H9 (cell line): ENCODE measurements around the gene VARS1. TPM values are rescaled to one million over a fixed set of nuclear protein-coding genes. Genes with fewer than 3 reads are reported as not detected.

Source experiments
- DNase-seq: peaks from one replicate; pipeline ENCODE4 v3.0.0-alpha.2; 2017
- H2AFZ ChIP-seq: one replicate; pipeline ENCODE4 v1.6.1; 2013; ENCODE audit warnings: mild to moderate bottlenecking, low read length, control low read depth, moderate library complexity
- H2AK5ac ChIP-seq: 2 replicates; pipeline ENCODE4 v1.6.1; 2013; ENCODE audit warnings: low read length, control low read depth, mixed read lengths; ENCODE audit not compliant: insufficient read length
- H2BK120ac ChIP-seq: one replicate; pipeline ENCODE4 v1.6.1; 2013; ENCODE audit warnings: low read depth, mild to moderate bottlenecking, low read length, control low read depth, inconsistent platforms; ENCODE audit not compliant: poor library complexity, severe bottlenecking
- H2BK12ac ChIP-seq: 2 replicates; pipeline ENCODE4 v1.6.1; 2013; ENCODE audit warnings: low read length, control low read depth, mixed read lengths, low read depth; ENCODE audit not compliant: insufficient read length
- H2BK15ac ChIP-seq: 2 replicates; pipeline ENCODE4 v1.6.1; 2013; ENCODE audit warnings: low read depth, low read length, control low read depth
- H2BK20ac ChIP-seq: one replicate; pipeline ENCODE4 v1.6.1; 2013; ENCODE audit warnings: low read depth, mild to moderate bottlenecking, low read length, control low read depth, inconsistent platforms; ENCODE audit not compliant: poor library complexity, severe bottlenecking
- H2BK5ac ChIP-seq: 2 replicates; pipeline ENCODE4 v1.6.1; 2013; ENCODE audit warnings: low read length, control low read depth, mixed read lengths; ENCODE audit not compliant: insufficient read length
- H3K14ac ChIP-seq: 2 replicates; pipeline ENCODE4 v1.6.1; 2013; ENCODE audit warnings: low read length, control low read depth; ENCODE audit not compliant: insufficient read depth
- H3K18ac ChIP-seq: 2 replicates; pipeline ENCODE4 v1.6.1; 2013; ENCODE audit warnings: low read depth, mild to moderate bottlenecking, mixed read lengths, low read length, control low read depth; ENCODE audit not compliant: insufficient read length
- H3K23ac ChIP-seq: 2 replicates; pipeline ENCODE4 v1.6.1; 2013; ENCODE audit warnings: low read length, control low read depth, mixed read lengths, low read depth; ENCODE audit not compliant: insufficient read length
- H3K23me2 ChIP-seq: 2 replicates; pipeline ENCODE4 v1.6.1; 2013; ENCODE audit warnings: low read depth, mild to moderate bottlenecking, mixed read lengths, low read length, control low read depth; ENCODE audit not compliant: insufficient read length, poor library complexity, severe bottlenecking
- H3K27ac ChIP-seq: 2 replicates; pipeline ENCODE4 v1.5.1; 2013; ENCODE audit warnings: low read length, control low read depth, mixed read lengths, low read depth; ENCODE audit not compliant: insufficient read length
- H3K27me3 ChIP-seq: 2 replicates; pipeline ENCODE4 v1.6.1; 2013; ENCODE audit warnings: low read length, control low read depth, inconsistent platforms; ENCODE audit not compliant: insufficient read depth
- H3K4ac ChIP-seq: 2 replicates; pipeline ENCODE4 v1.6.1; 2013; ENCODE audit warnings: low read depth, mild to moderate bottlenecking, control low read depth, inconsistent platforms, low read length, moderate library complexity
- H3K4me1 ChIP-seq: 2 replicates; pipeline ENCODE4 v1.6.1; 2013; ENCODE audit warnings: low read length, control low read depth, inconsistent platforms; ENCODE audit not compliant: insufficient read depth
- H3K4me2 ChIP-seq: 2 replicates; pipeline ENCODE4 v1.6.1; 2013; ENCODE audit warnings: low read length, control low read depth, mixed read lengths; ENCODE audit not compliant: insufficient read length, insufficient read depth
- H3K56ac ChIP-seq: 2 replicates; pipeline ENCODE4 v1.6.1; 2013; ENCODE audit warnings: low read depth, mild to moderate bottlenecking, mixed read lengths, low read length, control low read depth; ENCODE audit not compliant: insufficient read length
- H3K79me1 ChIP-seq: 2 replicates; pipeline ENCODE4 v1.6.1; 2013; ENCODE audit warnings: low read depth, mild to moderate bottlenecking, moderate library complexity, low read length, control low read depth, inconsistent platforms; ENCODE audit not compliant: insufficient read depth, poor library complexity, severe bottlenecking
- H3K79me2 ChIP-seq: 2 replicates; pipeline ENCODE4 v1.6.1; 2013; ENCODE audit warnings: low read length, control low read depth, inconsistent platforms; ENCODE audit not compliant: insufficient read depth
- H3K9ac ChIP-seq: 2 replicates; pipeline ENCODE4 v1.6.1; 2013; ENCODE audit warnings: low read length, control low read depth, mixed read lengths; ENCODE audit not compliant: insufficient read length; ENCODE audit errors: extremely low read depth
- H3K9me3 ChIP-seq: one replicate; pipeline ENCODE4 v1.6.1; 2013; ENCODE audit warnings: low read depth, low read length, inconsistent platforms; ENCODE audit not compliant: control insufficient read depth
- H3T11ph ChIP-seq: one replicate; pipeline ENCODE4 v1.6.1; 2013; ENCODE audit warnings: mild to moderate bottlenecking, low read length, control low read depth, inconsistent platforms
- H4K20me1 ChIP-seq: one replicate; pipeline ENCODE4 v1.6.1; 2013; ENCODE audit not compliant: control insufficient read depth, insufficient read length, insufficient read depth
- H4K5ac ChIP-seq: 2 replicates; pipeline ENCODE4 v1.6.1; 2013; ENCODE audit warnings: low read depth, mild to moderate bottlenecking, mixed read lengths, low read length, control low read depth; ENCODE audit not compliant: insufficient read length
- H4K8ac ChIP-seq: replicated peaks from 2 replicates; pipeline ENCODE4 v1.6.1; 2013; ENCODE audit warnings: low read length, control low read depth, mixed read lengths, low read depth; ENCODE audit not compliant: insufficient read length
- H4K91ac ChIP-seq: 2 replicates; pipeline ENCODE4 v1.6.1; 2013; ENCODE audit warnings: low read depth, mild to moderate bottlenecking, moderate library complexity, mixed read lengths, low read length, control low read depth; ENCODE audit not compliant: insufficient read length
- H3K27ac Mint-ChIP-seq, 3 experiments: 2 replicates in 2 of 3; 3 replicates in 1 of 3; pipeline ENCODE4 v1.8.0; 2020 to 2021; ENCODE audit warnings: mixed read lengths in 3 of 3, mild to moderate bottlenecking in 1 of 3, moderate library complexity in 1 of 3
- H3K27me3 Mint-ChIP-seq: 2 replicates; pipeline ENCODE4 v1.8.0; 2021; ENCODE audit warnings: low read depth, mild to moderate bottlenecking, moderate library complexity, mixed read lengths
- H3K36me3 Mint-ChIP-seq, 3 experiments: 2 replicates in 2 of 3; 3 replicates in 1 of 3; pipeline ENCODE4 v1.8.0; 2020 to 2021; ENCODE audit warnings: low read depth in 3 of 3, mixed read lengths in 3 of 3; ENCODE audit not compliant: insufficient read depth in 1 of 3
- H3K4me1 Mint-ChIP-seq, 2 experiments: 2 replicates each; pipeline ENCODE4 v1.8.0; 2020; ENCODE audit warnings: mixed read lengths in 2 of 2
- H3K4me3 Mint-ChIP-seq, 2 experiments: 2 replicates in 1 of 2; 3 replicates in 1 of 2; pipeline ENCODE4 v1.8.0; 2020 to 2021; ENCODE audit warnings: mild to moderate bottlenecking in 2 of 2, mixed read lengths in 2 of 2, moderate library complexity in 1 of 2
- H3K9me3 Mint-ChIP-seq, 2 experiments: 2 replicates in 1 of 2; 3 replicates in 1 of 2; pipeline ENCODE4 v1.8.0; 2020; ENCODE audit warnings: mild to moderate bottlenecking in 2 of 2, mixed read lengths in 2 of 2, moderate library complexity in 1 of 2
- WGBS: extraction: QIAGEN DNeasy Blood & Tissue Kit; methylation state at CpG from one replicate; pipeline ENCODE4 v1.1.7; 2013; ENCODE audit warnings: missing lambda C conversion rate, low lambda C conversion rate, mixed read lengths; ENCODE audit not compliant: insufficient read length; ENCODE audit errors: extremely low coverage; 5-methylcytosine and 5-hydroxymethylcytosine counted together
- total RNA-seq: library from RNA; stranded (reverse); gene quantifications from 2 replicates; pipeline ENCODE4 v1.2.1, GENCODE V29; 2021
- TF ChIP-seq, protein P1 (sequence below): fragments of 200-600 bp; sonication (generic); conservative IDR thresholded peaks from 3 replicates; pipeline ENCODE4 v1.8.0; 2021; ENCODE audit warnings: antibody characterized with exemption, mild to moderate bottlenecking

The VARS1 gene
- total RNA-seq, 1 experiment from 2014 or later, result 154 TPM

- Histone ChIP-seq H3K4me2 (peak overlapping the region; percentile 90), H3K79me2 (peaks cover 25% of the 10 kb centered on the region; the same call in 1 of the 2 replicates), H3K9ac (peak overlapping the region; percentile 93), H4K5ac (no peak overlapping the region), H2BK12ac (no peak overlapping the region), H4K8ac (no peak overlapping the region), H2AFZ (no peak overlapping the region), H2BK5ac (peak overlapping the region; percentile 36), H3K18ac (peak overlapping the region; percentile 72), H3K79me1 (peaks cover 3% of the 10 kb centered on the region), H3K27me3 (no peaks in the 10 kb centered on the region), H3K27ac (peak overlapping the region; percentile 57), H2BK15ac (no peak overlapping the region), H3K14ac (peak overlapping the region; percentile 81), H3K23ac (no peak overlapping the region), H3K23me2 (peaks cover 34% of the 10 kb centered on the region), H3K4ac (no peak overlapping the region), H2BK20ac (no peak overlapping the region), H2AK5ac (no peak overlapping the region), H3K4me1 (no peaks in the 10 kb centered on the region), H3T11ph (no peak overlapping the region), H4K91ac (no peak overlapping the region), H3K56ac (no peak overlapping the region), H2BK120ac (no peak overlapping the region), H4K20me1 (no peaks in the 10 kb centered on the region), H3K9me3 (no peaks in the 10 kb centered on the region)
- peaks cover 23 to 31% of the 10 kb centered on the region in 2 experiments for H3K4me1 Mint-ChIP-seq
- no CpG with 5 or more reads among the region's 59 CpGs for WGBS
- peak; percentile 86 for DNase-seq
- TF ChIP-seq, protein P1, sequence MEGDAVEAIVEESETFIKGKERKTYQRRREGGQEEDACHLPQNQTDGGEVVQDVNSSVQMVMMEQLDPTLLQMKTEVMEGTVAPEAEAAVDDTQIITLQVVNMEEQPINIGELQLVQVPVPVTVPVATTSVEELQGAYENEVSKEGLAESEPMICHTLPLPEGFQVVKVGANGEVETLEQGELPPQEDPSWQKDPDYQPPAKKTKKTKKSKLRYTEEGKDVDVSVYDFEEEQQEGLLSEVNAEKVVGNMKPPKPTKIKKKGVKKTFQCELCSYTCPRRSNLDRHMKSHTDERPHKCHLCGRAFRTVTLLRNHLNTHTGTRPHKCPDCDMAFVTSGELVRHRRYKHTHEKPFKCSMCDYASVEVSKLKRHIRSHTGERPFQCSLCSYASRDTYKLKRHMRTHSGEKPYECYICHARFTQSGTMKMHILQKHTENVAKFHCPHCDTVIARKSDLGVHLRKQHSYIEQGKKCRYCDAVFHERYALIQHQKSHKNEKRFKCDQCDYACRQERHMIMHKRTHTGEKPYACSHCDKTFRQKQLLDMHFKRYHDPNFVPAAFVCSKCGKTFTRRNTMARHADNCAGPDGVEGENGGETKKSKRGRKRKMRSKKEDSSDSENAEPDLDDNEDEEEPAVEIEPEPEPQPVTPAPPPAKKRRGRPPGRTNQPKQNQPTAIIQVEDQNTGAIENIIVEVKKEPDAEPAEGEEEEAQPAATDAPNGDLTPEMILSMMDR, result no peak
- peak overlapping the region; percentile 98 to 100 for H3K4me3 Mint-ChIP-seq
- H3K27ac Mint-ChIP-seq, result peak overlapping the region; percentile 100
- peaks cover 1% of the 10 kb centered on the region; the same call in 1 of the 2 replicates for H3K27me3 Mint-ChIP-seq
- H3K9me3 Mint-ChIP-seq, result peaks cover 0 to 6% of the 10 kb centered on the region in 2 experiments; a peak in 2 of 5 replicates
- peaks cover 45 to 47% (median 47%) of the 10 kb centered on the region in 3 experiments for H3K36me3 Mint-ChIP-seq
Observed at GRCh38 chr6:31834367-31835250, 39.1 kb upstream of the VARS1 start.
